ENCODE results near the gene LBX2.
"Not testable (repeated sequence)": the region's sequence is repeated elsewhere in the genome, so short reads cannot be mapped to it uniquely, and the experiment has no call there.

Gene LBX2

DNA sequence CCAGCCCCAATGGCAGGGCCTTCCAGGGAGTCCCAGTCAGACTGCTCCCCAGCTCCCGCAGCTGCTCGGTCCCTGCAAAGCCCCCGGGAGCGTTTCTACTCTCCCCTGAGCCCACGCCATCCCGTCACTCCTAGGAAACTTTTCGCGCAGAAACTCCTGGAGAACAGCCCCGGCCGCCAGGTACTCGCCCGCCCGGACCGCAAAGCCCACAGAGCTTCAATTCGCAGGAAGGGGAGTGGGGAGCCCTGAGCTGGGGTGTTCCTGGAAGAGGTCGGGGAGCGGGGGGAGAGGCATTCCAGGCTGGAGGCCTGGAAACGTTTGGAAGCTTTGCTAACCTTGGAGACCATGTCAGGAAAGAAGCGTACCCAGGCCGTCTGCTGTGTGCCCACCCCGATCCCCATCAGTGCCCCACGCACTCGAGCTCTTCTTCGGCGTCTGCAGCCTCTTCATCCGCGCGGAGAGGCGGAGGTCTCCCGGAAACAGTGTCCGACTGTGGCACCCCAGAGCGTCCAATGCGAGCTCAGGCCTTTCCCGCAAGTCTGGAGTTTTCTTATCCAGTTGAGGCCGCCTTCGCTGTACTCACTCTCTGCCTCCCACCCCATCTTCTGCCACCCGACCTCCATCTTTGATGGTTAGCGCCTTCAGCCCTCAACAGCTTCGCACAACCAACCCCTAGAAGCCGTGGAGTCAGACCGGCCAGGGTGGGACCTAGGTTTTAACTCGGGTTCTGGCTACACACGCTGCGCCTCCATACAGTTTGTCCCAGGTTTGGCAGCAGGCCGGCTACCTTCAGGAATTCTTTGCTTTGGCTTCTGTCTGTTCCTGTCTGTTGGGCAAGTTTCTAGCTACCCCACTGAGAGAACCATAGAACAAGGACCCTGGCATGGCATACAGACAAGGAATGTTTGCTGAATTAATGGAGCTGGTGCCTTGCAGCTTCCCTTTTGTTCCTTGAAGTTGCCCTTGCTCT, 4.4 kb upstream of the LBX2 start:
- no peak for DNase-seq

- peak; percentile 61 for DNase-seq
Measured at GRCh38 chr2:74502720-74503505, 3.5 kb upstream of the LBX2 start.

DNA sequence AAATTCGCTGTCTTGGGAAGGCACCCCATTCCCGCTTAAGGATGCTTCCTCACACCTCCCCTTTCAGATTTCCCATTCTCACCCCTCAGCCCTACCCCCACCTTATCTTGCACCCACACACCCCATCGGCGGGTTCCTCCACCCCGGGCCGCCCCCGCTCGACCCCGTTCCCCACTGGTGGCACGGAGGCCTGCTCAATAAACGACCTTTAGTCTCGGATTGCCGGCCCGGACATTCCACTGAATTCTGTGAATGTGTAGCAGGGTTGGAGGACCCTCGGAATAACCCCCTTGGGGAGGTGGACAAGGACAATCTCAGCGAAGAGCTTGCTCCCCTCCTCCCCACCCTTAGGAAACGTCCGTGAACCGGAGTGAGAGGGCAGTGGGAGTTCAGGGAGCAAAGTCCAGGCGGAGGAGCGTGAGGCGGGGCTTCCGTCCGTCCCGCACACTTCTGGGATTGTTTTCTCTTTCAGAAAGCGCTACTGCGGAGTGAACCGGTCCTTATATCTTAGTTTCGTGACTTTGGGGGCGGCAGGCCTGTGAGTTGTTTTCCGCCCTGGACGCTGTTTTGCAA, 2.8 kb upstream of the LBX2 start:
- DNase-seq: no peak

GRCh38 chr2:74501335-74502071, 2.1 kb upstream of the LBX2 start:
- DNase-seq: no peak

DNA sequence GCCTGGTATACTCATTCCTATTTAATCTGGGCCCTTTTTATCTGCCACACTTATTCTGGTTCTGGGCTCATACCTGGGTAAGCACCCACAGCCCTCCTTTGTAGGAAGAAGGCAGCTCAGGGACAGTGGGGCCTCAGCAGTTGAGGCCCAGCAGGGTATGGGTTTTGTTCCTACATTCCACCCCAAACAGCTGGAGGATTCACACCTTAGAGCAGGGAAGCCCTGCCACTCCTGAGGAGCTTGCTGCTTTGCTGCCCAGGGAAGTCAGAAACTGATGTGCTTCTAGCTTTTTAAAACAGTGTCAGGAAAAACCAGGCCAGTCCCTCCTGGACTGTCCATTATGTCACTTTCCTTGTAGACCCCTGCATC, 1.2 kb upstream of the LBX2 start:
- DNase-seq: no peak

DNA sequence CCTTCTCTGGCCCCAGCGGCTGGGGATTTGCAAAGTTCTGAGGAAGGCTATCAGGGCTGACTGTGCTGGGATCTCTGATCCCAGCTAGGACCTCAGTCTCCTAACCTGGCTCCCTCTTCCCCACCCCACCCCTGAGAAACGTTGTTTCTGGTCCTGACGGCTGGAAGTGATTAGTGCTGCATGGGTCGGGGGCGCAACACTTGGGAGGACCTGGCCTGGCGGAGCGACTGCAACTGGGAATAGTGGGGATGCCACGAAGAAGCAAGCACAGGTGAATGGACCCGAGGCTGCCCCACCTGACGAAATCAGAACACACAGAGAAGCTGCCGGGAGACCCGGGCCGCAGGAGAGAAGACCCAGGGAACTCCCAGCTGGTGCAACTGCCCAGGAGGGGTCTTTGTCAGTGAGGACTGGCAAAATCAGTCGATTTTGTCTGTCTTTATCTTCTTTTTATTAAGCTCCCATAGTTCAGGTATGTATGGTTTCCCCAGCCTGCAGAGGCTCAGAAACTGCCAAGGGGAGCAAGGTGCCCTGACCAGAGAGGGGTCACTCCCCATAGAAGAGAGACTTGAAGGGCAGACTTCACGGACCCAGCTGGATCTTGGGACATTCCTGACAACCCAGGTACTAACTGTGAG, 656 bp upstream of the LBX2 start:
- DNase-seq: no peak

- DNase-seq: peak; percentile 51
Measured at GRCh38 chr2:74498500-74499266, 720 bp downstream of the LBX2 start.

DNA sequence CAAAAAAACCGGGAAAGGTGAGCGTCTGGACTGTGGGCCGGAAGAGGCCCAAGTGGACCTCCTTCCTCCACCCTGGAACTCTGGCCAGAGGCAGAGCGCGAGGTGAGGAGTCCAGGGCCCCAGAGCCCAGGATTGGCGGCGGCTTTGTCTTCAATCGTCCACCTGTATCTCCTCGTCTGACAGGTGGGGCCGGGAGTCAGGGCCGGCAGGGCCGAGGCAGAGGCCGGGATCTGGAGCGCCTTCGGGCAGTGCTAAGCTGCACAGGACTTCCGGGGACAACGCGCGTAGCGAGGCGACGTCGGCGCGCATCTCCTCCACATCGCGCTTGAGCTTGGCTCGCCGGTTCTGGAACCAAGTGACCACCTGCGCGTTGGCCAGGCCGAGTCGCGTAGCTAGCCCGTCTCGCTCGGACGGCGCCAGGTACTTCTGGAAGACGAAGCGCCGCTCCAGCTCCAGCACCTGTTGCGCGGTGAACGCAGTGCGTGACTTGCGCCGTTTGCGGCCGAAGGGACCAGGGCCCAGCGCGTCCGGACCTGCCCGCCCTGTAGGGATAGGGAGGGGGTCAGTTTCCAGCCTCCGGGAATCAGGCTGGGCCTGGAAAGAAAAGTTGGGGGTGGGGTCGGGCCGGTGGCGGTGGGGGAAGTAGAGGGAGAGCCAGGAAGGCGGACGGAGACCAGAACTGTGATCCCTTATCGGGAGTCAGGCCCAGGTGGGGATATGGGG, 1.5 kb downstream of the LBX2 start:
- DNase-seq: peak; percentile 42

- no peak for DNase-seq
Measured at GRCh38 chr2:74496997-74497776, 2.2 kb downstream of the LBX2 start.

DNA sequence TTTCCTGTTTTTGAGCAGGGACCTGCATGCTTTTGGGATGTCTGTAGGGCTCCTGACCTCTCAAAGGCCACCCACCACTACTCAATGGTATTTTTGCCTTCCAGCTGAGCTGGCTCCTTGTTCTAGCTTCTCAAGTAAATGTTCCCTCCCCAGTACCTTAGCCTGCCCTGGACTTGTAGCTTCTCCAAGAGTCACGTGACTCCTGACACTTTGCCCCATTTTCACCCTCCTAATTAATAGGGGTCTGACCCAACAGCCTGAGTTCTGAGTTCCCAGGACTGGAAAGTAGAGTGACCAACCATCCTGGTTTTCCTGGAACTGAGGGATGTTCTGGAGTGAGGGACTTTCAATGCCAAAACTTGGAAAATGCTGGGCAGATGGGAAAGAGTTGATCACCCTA, 4.0 kb downstream of the LBX2 start:
- no peak for DNase-seq

DNA sequence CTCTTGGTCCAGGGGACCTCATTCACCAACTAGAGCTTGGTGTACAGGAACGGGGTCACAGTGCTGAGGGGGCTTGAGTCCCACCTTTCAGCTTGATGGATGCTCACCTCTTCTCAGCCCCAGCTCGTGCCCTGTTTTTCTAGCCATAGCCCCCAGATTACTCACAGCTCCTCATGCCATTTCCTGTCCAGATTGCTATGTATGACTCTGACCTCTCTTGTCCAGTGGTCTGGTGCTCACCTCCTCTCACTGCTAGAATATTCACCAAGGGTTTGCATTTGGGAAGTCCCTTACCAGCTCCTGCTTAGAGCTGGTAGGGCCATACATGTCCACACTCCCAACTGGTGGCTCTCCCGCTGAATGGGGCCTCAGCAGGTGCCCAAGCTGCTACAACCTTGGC, 5.9 kb downstream of the LBX2 start:
- DNase-seq: no peak

DNA sequence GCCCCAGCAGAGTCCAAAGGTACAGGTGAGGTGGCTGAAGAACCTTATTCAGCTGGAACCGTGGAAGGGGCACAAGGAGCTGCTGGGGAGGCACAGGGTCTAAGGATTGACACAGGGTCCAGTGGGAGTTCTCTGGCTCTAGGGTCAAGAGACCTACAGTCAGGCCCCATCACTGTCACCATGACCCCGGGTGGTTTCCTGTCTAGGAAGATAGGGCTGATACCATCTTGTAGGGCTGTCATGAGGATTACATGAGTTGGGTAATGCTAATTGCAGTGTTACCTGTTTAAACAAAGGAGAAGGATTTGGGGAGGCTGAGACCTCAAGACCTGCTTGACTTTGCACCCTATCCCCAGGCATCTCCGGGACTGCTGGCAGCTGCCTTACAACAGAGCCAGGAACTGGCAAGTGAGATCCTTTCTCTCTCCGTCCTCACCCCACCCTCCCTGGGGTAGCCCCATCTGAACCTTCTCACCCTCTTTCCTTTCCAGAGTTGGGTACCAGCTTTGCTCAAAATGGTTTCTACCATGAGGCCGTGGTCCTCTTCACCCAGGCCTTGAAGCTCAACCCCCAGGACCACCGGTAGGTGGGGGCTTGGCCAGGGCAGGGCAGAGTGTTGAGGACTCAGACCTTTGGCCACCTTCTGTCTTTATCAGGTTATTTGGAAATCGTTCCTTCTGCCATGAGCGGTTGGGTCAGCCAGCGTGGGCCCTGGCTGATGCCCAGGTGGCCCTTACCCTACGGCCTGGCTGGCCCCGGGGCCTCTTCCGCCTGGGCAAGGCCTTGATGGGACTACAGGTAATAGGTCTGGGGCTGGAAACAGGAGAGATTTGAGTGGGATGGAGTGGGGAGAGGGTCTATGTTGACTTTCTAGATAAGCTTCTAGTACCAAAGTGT, 7.5 kb downstream of the LBX2 start:
- no peak for DNase-seq

DNA sequence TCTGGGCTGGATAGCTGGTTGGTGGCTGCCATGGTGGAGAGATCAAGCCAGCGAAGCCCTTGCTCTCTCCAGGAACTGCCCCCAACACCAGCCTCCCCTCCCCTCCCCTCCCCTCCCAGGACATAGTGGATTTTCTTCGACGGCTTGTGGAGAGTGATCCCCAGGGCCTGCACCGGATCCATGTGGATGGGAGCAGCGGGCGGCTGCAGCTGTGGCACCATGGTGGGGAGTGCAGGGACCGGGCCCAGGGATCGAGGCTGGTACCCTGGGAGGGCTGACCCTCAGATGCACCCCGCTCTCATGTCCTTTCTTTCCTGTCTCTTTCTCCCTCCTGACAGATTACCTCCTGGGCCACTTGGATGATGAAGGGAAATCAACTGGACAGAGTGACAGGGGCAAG, 9.5 kb downstream of the LBX2 start:
- DNase-seq: no peak

- no peak for DNase-seq
Measured at GRCh38 chr2:74488643-74489481, 10.5 kb downstream of the LBX2 start.

GRCh38 chr2:74486141-74486540, 13.3 kb downstream of the LBX2 start:
- no peak for DNase-seq

GRCh38 chr2:74483675-74484164, 15.7 kb downstream of the LBX2 start:
- DNase-seq: not testable (repeated sequence)

GRCh38 chr2:74482801-74483674, 16.4 kb downstream of the LBX2 start, which contains the start of the genes CCDC142 and TTC31:
TSS of gene CCDC142 (minus strand) at chr2:74482998. CDS start at chr2:74482837, 161 bp downstream.
TSS of gene TTC31 (plus strand) at chr2:74483081. CDS start at chr2:74483096, 15 bp downstream.
- peak; percentile 95 for DNase-seq
